ENCODE results near the gene RAB9A.
"Not testable (repeated sequence)": the region's sequence is repeated elsewhere in the genome, so short reads cannot be mapped to it uniquely, and the experiment has no call there.

Gene RAB9A

GRCh38 chrX:13703135-13703534 is 14.2 kb downstream of the RAB9A start:
- DNase-seq = no peak

DNA sequence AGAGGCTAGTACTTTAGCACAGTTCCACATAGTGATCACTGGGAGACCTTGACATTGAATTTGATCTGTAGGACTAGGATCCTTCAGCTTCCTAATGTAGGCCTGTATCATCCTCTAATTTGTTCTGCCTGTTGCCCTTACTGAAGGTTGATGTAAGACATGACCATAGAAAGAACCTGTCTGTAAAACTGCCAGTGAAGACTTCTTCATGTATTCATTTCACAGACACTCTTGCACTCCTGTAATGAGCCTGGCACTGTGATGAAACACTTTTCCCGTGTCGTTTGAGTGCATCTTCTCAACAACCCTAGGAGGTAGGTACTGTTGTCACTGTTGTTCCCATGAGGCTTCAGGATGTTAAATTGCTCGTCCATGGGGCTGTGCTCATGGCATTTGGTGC is 14.7 kb downstream of the RAB9A start:
- no peak for DNase-seq

- no peak for DNase-seq
These were observed 22.2 kb downstream of the RAB9A start for GRCh38 chrX:13711141-13711540.

DNA sequence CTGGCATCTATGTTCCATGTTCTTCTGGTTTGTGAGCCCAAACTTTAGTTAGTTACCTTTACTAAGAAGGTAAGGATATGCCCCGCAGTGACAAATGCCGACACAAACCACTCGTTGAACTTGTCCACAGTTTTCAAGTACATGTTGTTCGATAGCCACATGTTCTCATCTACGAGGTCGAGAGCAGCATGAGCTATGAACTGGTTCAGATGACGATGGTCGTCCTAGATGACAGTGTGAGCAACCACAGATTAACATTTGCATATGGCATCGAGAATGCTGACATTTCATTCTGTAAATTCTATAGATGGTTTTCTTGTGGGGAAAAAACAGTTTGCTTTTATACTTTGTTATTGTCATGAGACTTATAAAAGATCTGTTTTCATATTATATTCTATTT is 27.5 kb downstream of the RAB9A start:
- no peak for DNase-seq

GRCh38 chrX:13716905-13717304 is 28.0 kb downstream of the RAB9A start:
- no peak for DNase-seq

GRCh38 chrX:13717700-13718472 is 29.0 kb downstream of the RAB9A start:
- DNase-seq = no peak

- no peak for DNase-seq
These were observed 30.4 kb downstream of the RAB9A start for GRCh38 chrX:13719192-13719856.

DNA sequence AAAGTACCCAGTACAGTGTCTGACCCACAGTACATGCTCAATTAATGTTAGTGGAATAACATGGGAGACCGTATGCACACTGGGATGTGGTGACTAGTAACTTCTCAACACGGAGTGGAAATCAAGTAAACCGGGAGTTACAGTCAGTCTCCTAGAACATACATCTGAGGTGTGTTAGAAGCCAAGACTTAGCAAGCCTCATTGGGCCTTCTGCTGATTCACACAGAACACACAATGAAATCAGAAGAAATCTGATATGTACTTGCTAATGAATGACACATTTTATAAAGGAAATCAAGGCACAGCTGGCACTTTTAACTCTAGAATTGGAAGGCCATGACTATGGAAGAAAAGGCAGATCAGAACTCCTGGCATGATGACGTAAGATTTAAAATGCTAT is 32.4 kb downstream of the RAB9A start:
- DNase-seq = no peak

- DNase-seq = no peak
These were observed 33.0 kb downstream of the RAB9A start for GRCh38 chrX:13721819-13722519.

DNA sequence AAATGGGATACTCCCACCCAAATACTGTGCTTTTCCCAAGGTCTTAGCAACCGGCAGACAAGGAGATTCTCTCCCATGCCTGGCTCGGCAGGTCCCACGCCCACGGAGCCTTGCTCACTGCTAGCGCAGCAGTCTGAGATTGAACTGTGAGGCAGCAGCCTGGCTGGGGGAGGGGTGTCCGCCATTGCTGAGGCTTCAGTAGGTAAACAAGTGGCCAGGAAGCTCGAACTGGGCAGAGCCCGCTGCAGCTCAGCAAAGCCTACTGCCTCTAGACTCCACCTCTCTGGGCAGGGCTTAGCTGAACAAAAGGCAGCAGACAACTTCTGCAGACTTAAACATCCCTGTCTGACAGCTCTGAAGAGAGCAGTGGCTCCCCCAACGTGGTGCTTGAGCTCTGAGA is 36.0 kb downstream of the RAB9A start:
- DNase-seq = peak; percentile 11

DNA sequence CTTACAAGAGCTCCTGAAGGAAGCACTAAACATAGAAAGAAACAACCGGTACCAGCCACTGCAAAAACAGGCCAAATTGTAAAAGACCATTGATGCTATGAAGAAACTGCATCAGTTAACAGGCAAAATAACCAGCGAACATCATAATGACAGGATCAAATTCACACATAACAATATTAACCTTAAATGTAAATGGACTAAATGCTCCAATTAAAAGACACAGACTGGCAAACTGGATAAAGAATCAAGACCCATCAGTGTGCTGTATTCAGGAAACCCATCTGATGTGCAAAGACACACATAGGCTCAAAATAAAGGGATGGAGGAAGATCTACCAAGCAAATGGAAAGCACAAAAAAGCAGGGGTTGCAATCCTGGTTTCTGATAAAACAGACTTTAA is 37.7 kb downstream of the RAB9A start:
- DNase-seq = not testable (repeated sequence)

GRCh38 chrX:13730523-13730922 is 41.6 kb downstream of the RAB9A start:
- DNase-seq = not testable (repeated sequence)

GRCh38 chrX:13732246-13733067 is 43.5 kb downstream of the RAB9A start:
- DNase-seq = no peak

GRCh38 chrX:13733506-13733905 is 44.6 kb downstream of the RAB9A start:
- no peak for DNase-seq

DNA sequence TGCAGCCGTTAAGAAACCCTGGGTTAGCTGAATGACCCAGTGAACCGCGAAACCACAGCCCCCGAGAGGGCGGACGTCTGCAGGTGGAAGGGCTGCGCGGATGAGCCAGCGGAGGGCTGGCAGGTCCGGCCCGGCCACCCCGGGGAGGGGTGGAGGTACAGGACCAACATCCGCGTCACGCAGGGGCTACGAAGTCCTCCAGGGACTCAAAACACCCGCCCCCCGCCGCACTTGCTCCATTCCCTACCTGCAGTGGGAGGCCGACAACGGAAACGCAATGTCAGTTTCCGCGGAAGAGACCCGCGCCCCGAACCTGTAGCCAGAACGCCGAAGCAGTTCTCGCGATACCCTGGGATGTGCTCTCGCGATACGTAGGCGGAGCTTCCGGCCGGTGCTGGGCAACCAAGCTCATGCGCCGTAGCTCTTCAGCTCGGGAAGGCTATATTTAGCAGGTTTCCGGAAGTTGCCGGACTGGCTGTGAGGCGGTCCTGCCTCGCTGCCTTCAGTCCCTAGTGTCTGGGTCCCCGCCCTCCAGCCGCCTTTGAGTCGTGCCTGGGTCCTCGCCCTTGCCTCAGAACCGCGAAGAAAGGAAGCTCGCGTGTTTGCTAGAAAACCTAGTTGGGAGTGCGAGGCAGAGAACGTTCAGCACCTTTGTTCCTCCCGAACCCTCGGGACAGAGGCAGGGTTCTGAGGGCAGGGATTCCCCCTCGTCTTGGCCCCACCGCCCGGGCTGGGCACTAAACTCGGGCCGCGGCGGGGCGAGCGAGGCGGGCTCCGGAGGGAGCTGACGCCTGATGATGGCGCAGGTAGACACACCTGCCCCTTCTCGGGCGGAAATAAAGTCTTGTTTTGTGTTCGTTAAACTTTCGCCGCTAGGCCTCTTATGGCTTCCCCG is 45.6 kb downstream of the RAB9A start, which contains the start of the genes OFD1 and TRAPPC2:
Gene OFD1 (plus strand): TSS at position 471 of the 895 bp plus-strand sequence. CDS start 324 bp downstream, at position 795.
Gene TRAPPC2 (minus strand): TSS at position 343 of the 895 bp plus-strand sequence. CDS start 14,657 bp downstream, outside the sequence.
- DNase-seq = peak; percentile 80

- DNase-seq = no peak
These were observed 52.8 kb downstream of the RAB9A start for GRCh38 chrX:13741695-13742094.

GRCh38 chrX:13742397-13743176 is 53.7 kb downstream of the RAB9A start:
- peak; percentile 28 for DNase-seq

GRCh38 chrX:13747836-13748235 is 58.9 kb downstream of the RAB9A start:
- DNase-seq = no peak

GRCh38 chrX:13748486-13748885 is 59.6 kb downstream of the RAB9A start:
- no peak for DNase-seq

DNA sequence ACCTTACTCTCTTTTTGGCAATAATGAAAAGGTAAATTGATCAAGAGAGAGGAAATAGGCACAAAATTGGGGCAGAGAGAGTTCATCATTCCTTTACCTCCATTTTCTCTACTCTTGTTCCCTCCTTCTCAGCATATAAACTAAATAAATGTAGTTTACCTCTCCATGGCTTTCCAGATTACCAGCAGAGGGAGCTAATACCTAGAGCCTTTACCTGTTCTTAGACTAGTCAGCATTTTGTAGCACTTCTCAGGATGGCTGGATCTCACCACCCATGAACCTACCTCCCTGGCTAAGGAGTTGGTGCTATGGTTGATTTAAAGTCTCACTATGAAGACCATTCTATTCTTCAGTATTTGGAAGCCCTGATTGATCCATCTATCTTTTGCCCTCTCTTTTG is 61.3 kb downstream of the RAB9A start:
- no peak for DNase-seq

- no peak for DNase-seq
These were observed 61.9 kb downstream of the RAB9A start for GRCh38 chrX:13750812-13751211.
